Measurements from ENCODE around the gene LSAMP. TPM values are rescaled to one million over a fixed set of nuclear protein-coding genes. Genes with fewer than 3 reads are reported as not detected.
A peak's percentile ranks its signal among the peaks of the same experiment; 100 is the strongest.

LSAMP gene
- polyA plus RNA-seq, 2 of the 4 experiments (the other 2 are of a cell fraction): 0.12 to 0.53 TPM

- TF ChIP-seq POLR2AphosphoS2 (conservative IDR thresholded peaks at IDR 0.05; ENCODE audit: low read length): no peak
- TF ChIP-seq BHLHE40 (IDR thresholded peaks at IDR 0.05; ENCODE audit: low read depth, low read length): no peak
- TF ChIP-seq CBX2 (IDR thresholded peaks at IDR 0.05; ENCODE audit: borderline replicate concordance, low read depth): no peak
- TF ChIP-seq NFE2L2 (conservative IDR thresholded peaks at IDR 0.05; ENCODE audit: low read length): no peak
- no peak for TF ChIP-seq HDAC2 (IDR thresholded peaks at IDR 0.05)
- TF ChIP-seq SREBF2 (IDR thresholded peaks at IDR 0.05): no peak
- no peak for TF ChIP-seq RFX5 (IDR thresholded peaks at IDR 0.05)
- TF ChIP-seq EHMT2 (IDR thresholded peaks at IDR 0.05; ENCODE audit: low read depth): no peak
- no peak for TF ChIP-seq TFCP2L1 (CRISPR knock-in tag; IDR thresholded peaks at IDR 0.05)
- no peak for TF ChIP-seq TP53 (CRISPR knock-in tag; IDR thresholded peaks at IDR 0.05)
- Histone ChIP-seq H3K4me2 (peak overlapping the region; percentile 28; the same call in 1 of the 3 replicates), H3K9me3 (no peaks in the 10 kb centered on the region), H3K4me3 (no peak overlapping the region), H3K4me1 (peaks cover 14% of the 10 kb centered on the region), H3K27ac (no peak overlapping the region)
- FAIRE-seq: no peak
- WGBS (ENCODE audit: missing lambda C conversion rate): 20% methylated on average over 4 of the region's 4 CpGs
- peak; percentile 87 to 95 for ATAC-seq
- POLR2A ChIA-PET: no interaction called here
- peak in 1 of 2 experiments; percentile 54 for DNase-seq (ENCODE audit: low read depth in 1 of 2, low spot score in 1 of 2)
- CTCF ChIA-PET: no interaction called here
Observed at GRCh38 chr3:116005404-116005803, 439.9 kb downstream of the LSAMP start.

- 0 out of 6 replicates have a peak overlapping the region, but pooled peaks of 1 of the 2 experiments have one; percentile 39 for H3K27ac ChIP-seq
- WGBS (ENCODE audit: missing lambda C conversion rate): 57% methylated on average over 2 of the region's 2 CpGs
- no peak overlapping the region for H3K4me2 ChIP-seq
- no peaks in the 10 kb centered on the region for H3K9me3 ChIP-seq
- TF ChIP-seq ZFP36 (IDR thresholded peaks at IDR 0.05; ENCODE audit: borderline replicate concordance, partially characterized antibody) (no peak), TFCP2L1 (CRISPR knock-in tag; IDR thresholded peaks at IDR 0.05) (no peak), HEYL (CRISPR knock-in tag; IDR thresholded peaks at IDR 0.05) (no peak), MYC (IDR thresholded peaks at IDR 0.05; ENCODE audit: borderline replicate concordance, low read length) (no peak)
- no peak for ATAC-seq
- POLR2A ChIA-PET: no interaction called here
- no peak for DNase-seq (ENCODE audit: low read depth in 1 of 2, low spot score in 1 of 2)
- H3K4me3 ChIP-seq: no peak overlapping the region
- FAIRE-seq: no peak
- CTCF ChIA-PET: no interaction called here
- peaks cover 23% of the 10 kb centered on the region for H3K4me1 ChIP-seq
Observed at GRCh38 chr3:116002235-116002634, 443.1 kb downstream of the LSAMP start.

GRCh38 chr3:116001151-116001621 lies 444.1 kb downstream of the LSAMP start:
- Histone ChIP-seq H3K9me3 (no peaks in the 10 kb centered on the region), H3K4me2 (peak overlapping the region; percentile 55), H3K4me3 (no peak overlapping the region), H3K4me1 (peaks cover 23% of the 10 kb centered on the region), H3K27ac (peak overlapping the region; percentile 70 to 80; a peak in 5 of 6 replicates)
- DNase-seq (ENCODE audit: low read depth in 1 of 2, low spot score in 1 of 2) (no peak), ATAC-seq (no peak), FAIRE-seq (no peak)
- 85% methylated on average over 1 of the region's 1 CpG for WGBS (ENCODE audit: missing lambda C conversion rate)
- CTCF ChIA-PET: interaction anchor here (0.5 kb wide), 1 partner anchor 84 kb away, joined by 3 read pairs; no protein-coding TSS in a partner anchor
- POLR2A ChIA-PET: no interaction called here
- TF ChIP-seq PHF8 (IDR thresholded peaks at IDR 0.05; ENCODE audit: borderline replicate concordance, low read depth) (no peak), EHF (CRISPR knock-in tag; IDR thresholded peaks at IDR 0.05) (no peak), CEBPB (IDR thresholded peaks at IDR 0.05) (no peak), TP53 (CRISPR knock-in tag; IDR thresholded peaks at IDR 0.05) (no peak), TFCP2L1 (CRISPR knock-in tag; IDR thresholded peaks at IDR 0.05) (no peak), RFX5 (IDR thresholded peaks at IDR 0.05) (no peak), ESRRA (IDR thresholded peaks at IDR 0.05; ENCODE audit: borderline replicate concordance, low read length) (no peak)

GRCh38 chr3:116000311-116000710 lies 445.0 kb downstream of the LSAMP start:
- peaks cover 23% of the 10 kb centered on the region for H3K4me1 ChIP-seq
- TF ChIP-seq BCL3 (IDR thresholded peaks at IDR 0.05) (0 out of 3 replicates have a peak, but pooled peaks have one; percentile 21), CHD4 (IDR thresholded peaks at IDR 0.05; ENCODE audit: borderline replicate concordance) (no peak), EP300 (IDR thresholded peaks at IDR 0.05) (0 out of 5 replicates have a peak, but pooled peaks of 1 of the 2 experiments have one; percentile 30), MAX (IDR thresholded peaks at IDR 0.05) (0 out of 2 replicates have a peak, but pooled peaks have one; percentile 36), FOSL2 (IDR thresholded peaks at IDR 0.05) (peak; percentile 79), FOSL2 (CRISPR knock-in tag; IDR thresholded peaks at IDR 0.05) (peak; percentile 92), NPAS2 (CRISPR knock-in tag; IDR thresholded peaks at IDR 0.05; ENCODE audit: borderline replicate concordance) (no peak), MAZ (IDR thresholded peaks at IDR 0.05; ENCODE audit: borderline replicate concordance, low read depth, low read length) (no peak), HOXB13 (CRISPR knock-in tag; IDR thresholded peaks at IDR 0.05; ENCODE audit: low read depth) (no peak), JUNB (IDR thresholded peaks at IDR 0.05) (peak; percentile 65), ZFP36 (IDR thresholded peaks at IDR 0.05; ENCODE audit: borderline replicate concordance, partially characterized antibody) (no peak), MAFK (IDR thresholded peaks at IDR 0.05; ENCODE audit: partially characterized antibody) (peak; percentile 12), PHF8 (IDR thresholded peaks at IDR 0.05; ENCODE audit: borderline replicate concordance, low read depth) (no peak)
- H3K27ac ChIP-seq: peak overlapping the region; percentile 70 to 80
- CTCF ChIA-PET: no interaction called here
- H3K4me2 ChIP-seq: peak overlapping the region; percentile 55
- no peaks in the 10 kb centered on the region for H3K9me3 ChIP-seq
- DNase-seq (ENCODE audit: low read depth in 1 of 2, low spot score in 1 of 2): peak; percentile 39 to 78
- peak; percentile 91 to 92 for ATAC-seq
- H3K4me3 ChIP-seq: no peak overlapping the region
- POLR2A ChIA-PET: no interaction called here
- WGBS (ENCODE audit: missing lambda C conversion rate): 20% methylated on average over 3 of the region's 3 CpGs
- FAIRE-seq: no peak
